Trophoblast cell (in vitro differentiated cells and primary cell): ENCODE results near the gene GOT2.
A peak's percentile ranks its signal among the peaks of the same experiment; 100 is the strongest.
"Not testable (repeated sequence)": the region's sequence is repeated elsewhere in the genome, so short reads cannot be mapped to it uniquely, and the experiment has no call there.

Experiments used
- DNase-seq, 2 donors: peaks; one replicate each; pipeline ENCODE4 v3.0.0-alpha.2; 2016
- H2AFZ ChIP-seq: 2 replicates; pipeline ENCODE4 v1.6.1; 2013; ENCODE audit warnings: low read length, moderate library complexity, mild to moderate bottlenecking; ENCODE audit not compliant: insufficient read depth, poor library complexity
- H2AK5ac ChIP-seq: 2 replicates; pipeline ENCODE4 v1.6.1; 2013; ENCODE audit warnings: mild to moderate bottlenecking, low read length
- H2BK120ac ChIP-seq: 2 replicates; pipeline ENCODE4 v1.6.1; 2013; ENCODE audit warnings: low read length, mild to moderate bottlenecking, moderate library complexity; ENCODE audit not compliant: insufficient read depth, poor library complexity
- H2BK12ac ChIP-seq: 2 replicates; pipeline ENCODE4 v1.6.1; 2013; ENCODE audit warnings: mild to moderate bottlenecking, low read length, moderate library complexity
- H2BK5ac ChIP-seq: 2 replicates; pipeline ENCODE4 v1.6.1; 2013; ENCODE audit warnings: low read length, low read depth, moderate library complexity, mild to moderate bottlenecking; ENCODE audit not compliant: poor library complexity
- H3K14ac ChIP-seq: 2 replicates; pipeline ENCODE4 v1.6.1; 2013; ENCODE audit warnings: mild to moderate bottlenecking, low read length
- H3K18ac ChIP-seq: 2 replicates; pipeline ENCODE4 v1.6.1; 2013; ENCODE audit warnings: mild to moderate bottlenecking, low read length
- H3K23ac ChIP-seq: 2 replicates; pipeline ENCODE4 v1.6.1; 2013; ENCODE audit warnings: low read length
- H3K27ac ChIP-seq: 2 replicates; pipeline ENCODE4 v1.5.1; 2013; ENCODE audit warnings: low read depth, mild to moderate bottlenecking, inconsistent platforms, low read length, moderate library complexity
- H3K27me3 ChIP-seq: 2 replicates; pipeline ENCODE4 v1.6.1; 2013; ENCODE audit warnings: inconsistent platforms, mild to moderate bottlenecking, low read length, moderate library complexity; ENCODE audit not compliant: insufficient read depth
- H3K36me3 ChIP-seq, 2 experiments: 1 replicate in 1 of 2; 2 replicates in 1 of 2; pipeline ENCODE4 v1.6.1; 2013; ENCODE audit warnings: low read length in 2 of 2, mild to moderate bottlenecking in 2 of 2, moderate library complexity in 1 of 2; ENCODE audit not compliant: insufficient read depth in 2 of 2, control insufficient read depth in 1 of 2
- H3K4ac ChIP-seq: 2 replicates; pipeline ENCODE4 v1.6.1; 2013; ENCODE audit warnings: low read depth, mild to moderate bottlenecking, low read length, moderate library complexity
- H3K4me1 ChIP-seq, 2 experiments: 1 replicate in 1 of 2; 2 replicates in 1 of 2; pipeline ENCODE4 v1.6.1; 2013; ENCODE audit warnings: low read length in 2 of 2, mild to moderate bottlenecking in 2 of 2, moderate library complexity in 1 of 2; ENCODE audit not compliant: insufficient read depth in 2 of 2, control insufficient read depth in 1 of 2
- H3K4me2 ChIP-seq: 2 replicates; pipeline ENCODE4 v1.6.1; 2013; ENCODE audit warnings: inconsistent platforms, mild to moderate bottlenecking, low read length, moderate library complexity
- H3K4me3 ChIP-seq: 2 replicates; pipeline ENCODE4 v1.5.1; 2013; ENCODE audit warnings: mild to moderate bottlenecking, low read depth, low read length, inconsistent platforms
- H3K79me1 ChIP-seq: one replicate; pipeline ENCODE4 v1.6.1; 2013; ENCODE audit warnings: low read length
- H3K79me2 ChIP-seq: 2 replicates; pipeline ENCODE4 v1.6.1; 2013; ENCODE audit warnings: low read length, mild to moderate bottlenecking; ENCODE audit not compliant: control insufficient read depth, insufficient read depth, poor library complexity
- H3K9ac ChIP-seq: 2 replicates; pipeline ENCODE4 v1.6.1; 2013; ENCODE audit warnings: mild to moderate bottlenecking, low read length
- H3K9me3 ChIP-seq: 2 replicates; pipeline ENCODE4 v1.6.1; 2013; ENCODE audit warnings: low read depth, mild to moderate bottlenecking, control low read depth, inconsistent platforms, low read length; ENCODE audit not compliant: insufficient read depth
- H4K12ac ChIP-seq: 2 replicates; pipeline ENCODE4 v1.6.1; 2013; ENCODE audit warnings: low read depth, mild to moderate bottlenecking, low read length, moderate library complexity
- H4K8ac ChIP-seq: 2 replicates; pipeline ENCODE4 v1.6.1; 2013; ENCODE audit warnings: low read depth, mild to moderate bottlenecking, low read length, moderate library complexity
- H4K91ac ChIP-seq: one replicate; pipeline ENCODE4 v1.6.1; 2013; ENCODE audit warnings: low read depth, mild to moderate bottlenecking, low read length, moderate library complexity
- WGBS: extraction: QIAGEN DNeasy Blood & Tissue Kit; methylation state at CpG from one replicate; pipeline ENCODE4 v1.1.7; 2013; ENCODE audit warnings: missing lambda C conversion rate; ENCODE audit not compliant: insufficient read length, insufficient coverage; ENCODE audit errors: extremely low coverage; 5-methylcytosine and 5-hydroxymethylcytosine counted together

The GOT2 gene

DNA sequence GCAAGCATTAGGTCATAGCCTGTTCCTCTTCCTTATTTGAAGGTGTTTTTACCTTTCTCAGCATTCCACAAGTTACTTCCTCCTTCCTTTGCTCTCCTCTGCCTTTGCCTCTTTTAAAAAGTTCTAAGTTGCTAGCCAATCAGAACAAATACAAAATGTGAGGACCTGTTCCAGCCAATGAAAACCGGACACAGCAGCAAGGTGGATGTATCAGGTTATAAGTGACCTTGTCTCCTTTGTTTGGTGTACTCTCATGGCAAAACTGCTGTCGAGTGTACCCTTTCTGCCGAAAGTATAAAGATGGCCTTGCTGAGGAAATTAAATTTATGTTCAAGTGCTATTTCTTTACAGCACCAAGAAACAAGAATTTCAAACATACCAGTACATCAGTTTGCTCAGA lies 2.2 kb upstream of the GOT2 start:
- H4K8ac ChIP-seq, H2BK120ac ChIP-seq, H3K27ac ChIP-seq, H3K27me3 ChIP-seq, H3K9ac ChIP-seq, H3K4ac ChIP-seq, H3K18ac ChIP-seq, H3K36me3 ChIP-seq, H3K4me1 ChIP-seq, H3K14ac ChIP-seq, H4K12ac ChIP-seq, H2BK5ac ChIP-seq, H3K4me2 ChIP-seq, DNase-seq, H3K79me2 ChIP-seq, H2AFZ ChIP-seq, H3K23ac ChIP-seq, H3K9me3 ChIP-seq, H2AK5ac ChIP-seq, H2BK12ac ChIP-seq, H4K91ac ChIP-seq, H3K79me1 ChIP-seq, H3K4me3 ChIP-seq: not testable (repeated sequence)
- WGBS = no CpG with 5 or more reads among the region's 3 CpGs

DNA sequence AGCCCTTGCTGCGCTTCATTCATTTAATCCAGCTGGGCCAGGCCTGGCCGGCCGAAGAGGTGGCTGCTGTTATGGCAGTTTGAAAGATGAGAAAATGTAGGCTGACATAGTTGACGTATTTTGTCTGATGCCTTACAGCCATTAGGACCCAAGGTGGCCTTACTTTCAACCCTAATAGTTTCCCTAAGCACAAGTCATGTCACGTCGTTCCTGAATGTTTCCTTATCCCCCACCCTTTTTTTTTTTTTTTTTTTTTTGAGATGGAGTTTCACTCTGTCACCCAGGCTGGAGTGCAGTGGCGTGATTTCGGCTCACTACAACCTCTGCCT lies 307 bp upstream of the GOT2 start:
- Histone ChIP-seq H4K91ac (no peak overlapping the region), H3K14ac (no peak overlapping the region), H3K79me1 (peaks cover 5% of the 10 kb centered on the region), H3K9me3 (no peaks in the 10 kb centered on the region), H3K18ac (no peak overlapping the region), H4K12ac (no peak overlapping the region), H3K79me2 (peaks cover 9% of the 10 kb centered on the region), H2BK5ac (no peak overlapping the region), H3K4ac (no peak overlapping the region), H2BK12ac (no peak overlapping the region), H3K9ac (no peak overlapping the region), H3K4me1 (peaks cover 2 to 6% of the 10 kb centered on the region in 2 experiments), H2AK5ac (no peak overlapping the region), H3K27ac (no peak overlapping the region), H3K23ac (no peak overlapping the region), H4K8ac (peak overlapping the region; percentile 37), H2BK120ac (no peak overlapping the region), H3K27me3 (no peaks in the 10 kb centered on the region), H3K4me2 (peak overlapping the region; percentile 47), H3K4me3 (no peak overlapping the region), H2AFZ (peak overlapping the region; percentile 77), H3K36me3 (peaks cover 3% of the 10 kb centered on the region in 2 experiments)
- WGBS = no CpG with 5 or more reads among the region's 8 CpGs
- DNase-seq = no peak

DNA sequence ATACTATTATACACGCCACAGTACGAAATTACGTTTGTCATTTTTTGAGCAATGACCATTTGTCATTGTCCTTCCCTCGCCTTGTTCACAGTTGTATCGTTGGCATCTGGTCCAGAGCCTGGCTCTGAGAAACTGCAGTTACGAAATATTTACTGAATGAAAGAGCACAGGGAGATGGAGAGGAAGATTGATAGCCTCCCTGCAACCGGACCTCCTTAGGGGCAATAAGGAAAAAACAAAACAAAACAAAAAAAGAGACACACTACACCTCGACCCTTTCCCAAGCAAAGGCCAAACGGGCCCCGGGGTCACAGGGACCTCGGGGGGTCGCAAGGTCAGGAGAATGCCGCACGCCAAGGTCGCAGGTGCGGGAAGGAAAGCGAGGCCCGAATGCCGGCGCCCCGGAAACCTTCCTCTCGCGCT lies 857 bp downstream of the GOT2 start:
- H2AK5ac ChIP-seq = no peak overlapping the region
- no peak overlapping the region for H2BK12ac ChIP-seq
- H3K9me3 ChIP-seq = no peaks in the 10 kb centered on the region
- no peaks in the 10 kb centered on the region for H3K27me3 ChIP-seq
- H3K79me1 ChIP-seq = peaks cover 5% of the 10 kb centered on the region
- no peak overlapping the region for H3K23ac ChIP-seq
- H3K4me3 ChIP-seq = peak overlapping the region; percentile 98
- H2AFZ ChIP-seq = peak overlapping the region; percentile 89
- H3K9ac ChIP-seq = peak overlapping the region; percentile 87
- no peak overlapping the region for H3K18ac ChIP-seq
- H3K4me1 ChIP-seq = peaks cover 2 to 6% of the 10 kb centered on the region in 2 experiments
- no peak overlapping the region for H2BK120ac ChIP-seq
- no peak overlapping the region for H2BK5ac ChIP-seq
- H4K91ac ChIP-seq = peak overlapping the region; percentile 38
- H4K12ac ChIP-seq = no peak overlapping the region
- H3K14ac ChIP-seq = peak overlapping the region; percentile 12
- H3K27ac ChIP-seq = no peak overlapping the region
- peak in 1 of 2 donors; percentile 27 for DNase-seq
- peaks cover 3% of the 10 kb centered on the region in 2 experiments for H3K36me3 ChIP-seq
- peak overlapping the region; percentile 85 for H3K4me2 ChIP-seq
- peaks cover 9% of the 10 kb centered on the region for H3K79me2 ChIP-seq
- peak overlapping the region; percentile 80 for H3K4ac ChIP-seq
- H4K8ac ChIP-seq = peak overlapping the region; percentile 70
- WGBS = no CpG with 5 or more reads among the region's 23 CpGs

DNA sequence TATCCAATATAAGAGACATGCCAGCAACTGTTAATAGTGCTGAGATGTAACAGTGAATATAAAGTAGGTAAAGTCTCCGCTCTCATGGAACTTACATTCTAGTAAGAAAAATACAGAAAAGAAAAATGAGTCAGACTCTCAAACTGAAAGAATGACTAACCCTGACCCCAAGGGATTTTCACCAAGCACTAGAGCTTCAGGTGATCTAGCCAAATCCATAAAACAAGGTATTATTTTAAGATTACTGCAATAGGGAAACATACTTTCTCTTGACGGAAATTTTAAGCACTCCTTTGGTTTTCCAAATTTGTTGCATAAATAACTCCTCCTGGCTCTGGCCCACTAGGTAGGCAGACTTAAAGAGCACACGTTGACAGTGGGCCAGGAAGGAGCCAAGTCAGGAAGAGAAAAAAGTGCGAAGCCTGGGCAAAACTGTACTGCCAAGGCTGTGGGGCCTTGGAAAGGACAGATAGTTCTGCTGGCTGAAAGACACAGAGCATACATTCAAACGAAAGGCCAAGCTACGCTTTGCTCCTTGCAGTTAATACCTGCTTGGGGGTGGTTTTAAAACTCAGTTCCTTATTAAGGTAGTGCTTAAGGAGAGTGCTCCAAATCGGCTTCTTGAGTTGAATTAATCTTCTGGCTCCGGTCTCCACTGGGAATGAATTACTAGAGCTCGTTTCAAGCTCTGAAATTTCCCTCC lies 1.4 kb downstream of the GOT2 start:
- Histone ChIP-seq H2BK120ac (no peak overlapping the region), H4K8ac (peak overlapping the region; percentile 66), H3K4me3 (no peak overlapping the region), H2AFZ (no peak overlapping the region), H4K91ac (no peak overlapping the region), H3K23ac (no peak overlapping the region), H3K27me3 (no peaks in the 10 kb centered on the region), H2BK5ac (no peak overlapping the region), H4K12ac (peak overlapping the region; percentile 66), H3K9ac (no peak overlapping the region), H3K36me3 (peaks cover 3% of the 10 kb centered on the region in 2 experiments), H3K27ac (no peak overlapping the region), H3K4ac (peak overlapping the region; percentile 85), H3K14ac (no peak overlapping the region), H3K4me2 (peak overlapping the region; percentile 85), H3K79me1 (peaks cover 5% of the 10 kb centered on the region), H2AK5ac (no peak overlapping the region), H3K18ac (no peak overlapping the region), H3K4me1 (peaks cover 2 to 6% of the 10 kb centered on the region in 2 experiments), H3K9me3 (no peaks in the 10 kb centered on the region), H3K79me2 (peaks cover 9% of the 10 kb centered on the region), H2BK12ac (no peak overlapping the region)
- no peak for DNase-seq
- WGBS = no CpG with 5 or more reads among the region's 9 CpGs
